HepG2 (cell line): Measurements from ENCODE around the gene ZSCAN21. TPM values are rescaled to one million over a fixed set of nuclear protein-coding genes. Genes with fewer than 3 reads are reported as not detected.

Experiments
- GZF1 ChIP-seq: sonication (generic); formaldehyde crosslinking; IDR thresholded peaks from 2 replicates; pipeline ENCODE4 v1.5.1; 2020; ENCODE audit warnings: mild to moderate bottlenecking, missing genetic modification reagents
- JUN ChIP-seq: sonication (generic); formaldehyde crosslinking; IDR thresholded peaks from 2 replicates; pipeline ENCODE4 v1.4.0; 2020; ENCODE audit warnings: mild to moderate bottlenecking, missing genetic modification reagents
- KDM6A ChIP-seq: IDR thresholded peaks from 2 replicates; pipeline ENCODE4 v1.6.1; 2016; ENCODE audit warnings: low read depth
- KLF15 ChIP-seq: sonication (generic); formaldehyde crosslinking; IDR thresholded peaks from 2 replicates; pipeline ENCODE4 v1.8.1; 2023; ENCODE audit warnings: borderline replicate concordance, mild to moderate bottlenecking, inconsistent platforms, missing genetic modification reagents, mixed read lengths
- SETDB1 ChIP-seq: sonication (generic); formaldehyde crosslinking; IDR thresholded peaks from 2 replicates; pipeline ENCODE4 v1.5.1; 2020; ENCODE audit warnings: missing genetic modification reagents, mild to moderate bottlenecking, borderline replicate concordance
- TARDBP ChIP-seq: sonication (generic); formaldehyde crosslinking; IDR thresholded peaks from 2 replicates; pipeline ENCODE4 v1.8.0; 2022; ENCODE audit warnings: mild to moderate bottlenecking, missing genetic modification reagents
- ZBTB1 ChIP-seq: sonication (generic); formaldehyde crosslinking; IDR thresholded peaks from 2 replicates; pipeline ENCODE4 v1.4.0; 2020; ENCODE audit warnings: missing genetic modification reagents, borderline replicate concordance
- ZFY ChIP-seq: sonication (generic); formaldehyde crosslinking; IDR thresholded peaks from 2 replicates; pipeline ENCODE4 v1.4.0; 2020; ENCODE audit warnings: missing genetic modification reagents
- ZNF550 ChIP-seq: sonication (generic); formaldehyde crosslinking; IDR thresholded peaks from 2 replicates; pipeline ENCODE4 v1.4.0; 2020; ENCODE audit warnings: mild to moderate bottlenecking, missing genetic modification reagents, borderline replicate concordance
- polyA plus RNA-seq, 8 experiments: library from polyadenylated mRNA; depleted of rRNA in 3 of 8; stranded (reverse) in 7 of 8; unstranded in 1 of 8; fragments of >200 nt; fragmentation: Illumina TruSeq in 4 of 8; extraction: Trizol in 4 of 8; gene quantifications; 2 replicates each; pipeline versions ENCODE4 v1.2.1 to v1.2.3, GENCODE V29; 2011 to 2016; ENCODE audit warnings: low read depth in 4 of 8, missing spikeins in 1 of 8, mixed read lengths in 1 of 8; ENCODE audit not compliant: insufficient read depth in 1 of 8
- total RNA-seq, 5 experiments: library from RNA; depleted of rRNA; stranded (reverse); fragments of >200 nt; fragmentation: Illumina TruSeq; extraction: Trizol; gene quantifications; 2 replicates each; pipeline ENCODE4 v1.2.3, GENCODE V29; 2016; ENCODE audit warnings: low read depth in 1 of 5
- TF ChIP-seq, protein P1 (sequence below): sonication (generic); formaldehyde crosslinking; IDR thresholded peaks from 2 replicates; pipeline ENCODE4 v1.5.1; 2020; ENCODE audit warnings: mild to moderate bottlenecking, missing genetic modification reagents, borderline replicate concordance
- TF ChIP-seq, protein P2 (sequence below): fragments of 450-650 bp; IDR thresholded peaks from 2 replicates; pipeline ENCODE4 v1.6.1; 2017
- TF ChIP-seq, protein P3 (sequence below): sonication (generic); formaldehyde crosslinking; IDR thresholded peaks from 2 replicates; pipeline ENCODE4 v1.4.0; 2020; ENCODE audit warnings: mild to moderate bottlenecking, missing genetic modification reagents, borderline replicate concordance
- TF ChIP-seq, protein P4 (sequence below): sonication (generic); formaldehyde crosslinking; IDR thresholded peaks from 2 replicates; pipeline ENCODE4 v1.8.1; 2023; ENCODE audit warnings: mild to moderate bottlenecking, missing genetic modification reagents
- TF ChIP-seq, protein P5 (sequence below): IDR thresholded peaks from 2 replicates; pipeline ENCODE4 v1.6.1; 2016; ENCODE audit warnings: missing compliant biosample characterization, missing genetic modification reagents, borderline replicate concordance

ZSCAN21 gene
- total and polyA plus RNA-seq, 2 of the 13 experiments (the other 11 are each of a cell fraction or from before 2014, with no cell fraction given): 7.0 to 10.0 TPM

DNA sequence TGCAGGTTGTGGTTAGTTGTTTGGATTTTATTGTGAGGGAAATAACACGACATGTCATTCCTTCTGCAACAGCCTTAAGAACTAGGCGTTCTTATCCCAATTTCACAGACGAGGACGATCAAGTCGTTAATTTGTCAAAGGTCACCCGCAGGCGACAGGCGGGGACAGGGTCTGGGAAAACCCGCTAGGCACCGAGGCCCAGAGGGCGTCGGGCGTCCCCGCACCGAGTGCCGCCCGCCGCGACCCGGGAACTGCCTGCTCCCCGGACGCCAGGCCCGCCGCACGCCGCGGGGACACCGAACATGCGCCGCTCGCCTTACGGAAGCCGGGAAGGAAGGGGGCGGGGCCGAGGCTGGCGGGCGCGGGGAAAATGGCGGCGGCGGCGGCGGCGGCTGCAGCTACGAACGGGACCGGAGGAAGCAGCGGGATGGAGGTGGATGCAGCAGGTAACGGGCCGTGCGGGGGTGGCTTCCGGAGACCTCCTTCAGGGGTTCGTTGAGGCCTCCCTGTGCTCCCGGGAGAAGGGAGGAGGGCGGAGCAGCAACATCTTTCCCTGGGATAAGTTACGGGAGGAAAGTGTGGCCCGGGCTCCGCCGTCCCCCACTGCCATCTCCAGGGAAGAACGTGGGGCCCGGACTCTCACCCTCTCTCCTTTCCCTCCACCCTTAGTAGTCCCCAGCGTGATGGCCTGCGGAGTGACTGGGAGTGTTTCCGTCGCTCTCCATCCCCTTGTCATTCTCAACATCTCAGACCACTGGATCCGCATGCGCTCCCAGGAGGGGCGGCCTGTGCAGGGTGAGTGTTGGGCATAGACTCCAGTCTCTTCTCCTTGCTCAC is 39.3 kb downstream of the ZSCAN21 start, which contains the start of gene COPS6 (continued):
- TF ChIP-seq, protein P1, sequence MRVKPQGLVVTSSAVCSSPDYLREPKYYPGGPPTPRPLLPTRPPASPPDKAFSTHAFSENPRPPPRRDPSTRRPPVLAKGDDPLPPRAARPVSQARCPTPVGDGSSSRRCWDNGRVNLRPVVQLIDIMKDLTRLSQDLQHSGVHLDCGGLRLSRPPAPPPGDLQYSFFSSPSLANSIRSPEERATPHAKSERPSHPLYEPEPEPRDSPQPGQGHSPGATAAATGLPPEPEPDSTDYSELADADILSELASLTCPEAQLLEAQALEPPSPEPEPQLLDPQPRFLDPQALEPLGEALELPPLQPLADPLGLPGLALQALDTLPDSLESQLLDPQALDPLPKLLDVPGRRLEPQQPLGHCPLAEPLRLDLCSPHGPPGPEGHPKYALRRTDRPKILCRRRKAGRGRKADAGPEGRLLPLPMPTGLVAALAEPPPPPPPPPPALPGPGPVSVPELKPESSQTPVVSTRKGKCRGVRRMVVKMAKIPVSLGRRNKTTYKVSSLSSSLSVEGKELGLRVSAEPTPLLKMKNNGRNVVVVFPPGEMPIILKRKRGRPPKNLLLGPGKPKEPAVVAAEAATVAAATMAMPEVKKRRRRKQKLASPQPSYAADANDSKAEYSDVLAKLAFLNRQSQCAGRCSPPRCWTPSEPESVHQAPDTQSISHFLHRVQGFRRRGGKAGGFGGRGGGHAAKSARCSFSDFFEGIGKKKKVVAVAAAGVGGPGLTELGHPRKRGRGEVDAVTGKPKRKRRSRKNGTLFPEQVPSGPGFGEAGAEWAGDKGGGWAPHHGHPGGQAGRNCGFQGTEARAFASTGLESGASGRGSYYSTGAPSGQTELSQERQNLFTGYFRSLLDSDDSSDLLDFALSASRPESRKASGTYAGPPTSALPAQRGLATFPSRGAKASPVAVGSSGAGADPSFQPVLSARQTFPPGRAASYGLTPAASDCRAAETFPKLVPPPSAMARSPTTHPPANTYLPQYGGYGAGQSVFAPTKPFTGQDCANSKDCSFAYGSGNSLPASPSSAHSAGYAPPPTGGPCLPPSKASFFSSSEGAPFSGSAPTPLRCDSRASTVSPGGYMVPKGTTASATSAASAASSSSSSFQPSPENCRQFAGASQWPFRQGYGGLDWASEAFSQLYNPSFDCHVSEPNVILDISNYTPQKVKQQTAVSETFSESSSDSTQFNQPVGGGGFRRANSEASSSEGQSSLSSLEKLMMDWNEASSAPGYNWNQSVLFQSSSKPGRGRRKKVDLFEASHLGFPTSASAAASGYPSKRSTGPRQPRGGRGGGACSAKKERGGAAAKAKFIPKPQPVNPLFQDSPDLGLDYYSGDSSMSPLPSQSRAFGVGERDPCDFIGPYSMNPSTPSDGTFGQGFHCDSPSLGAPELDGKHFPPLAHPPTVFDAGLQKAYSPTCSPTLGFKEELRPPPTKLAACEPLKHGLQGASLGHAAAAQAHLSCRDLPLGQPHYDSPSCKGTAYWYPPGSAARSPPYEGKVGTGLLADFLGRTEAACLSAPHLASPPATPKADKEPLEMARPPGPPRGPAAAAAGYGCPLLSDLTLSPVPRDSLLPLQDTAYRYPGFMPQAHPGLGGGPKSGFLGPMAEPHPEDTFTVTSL (CRISPR knock-in tag): no peak
- TF ChIP-seq KLF15 (CRISPR knock-in tag) (peak; percentile 82; the same call in 1 of the 2 replicates), GZF1 (CRISPR knock-in tag) (peak; percentile 90; the same call in 1 of the 2 replicates), ZBTB1 (CRISPR knock-in tag) (peak; percentile 80; the same call in 1 of the 2 replicates), JUN (peak; percentile 87), ZFY (peak; percentile 98), TARDBP (CRISPR knock-in tag) (peak; percentile 66; the same call in 1 of the 2 replicates), ZNF550 (CRISPR knock-in tag) (0 out of 2 replicates have a peak, but pooled peaks have one; percentile 27), SETDB1 (CRISPR knock-in tag) (no peak), KDM6A (CRISPR knock-in tag) (no peak)
- TF ChIP-seq, protein P2, sequence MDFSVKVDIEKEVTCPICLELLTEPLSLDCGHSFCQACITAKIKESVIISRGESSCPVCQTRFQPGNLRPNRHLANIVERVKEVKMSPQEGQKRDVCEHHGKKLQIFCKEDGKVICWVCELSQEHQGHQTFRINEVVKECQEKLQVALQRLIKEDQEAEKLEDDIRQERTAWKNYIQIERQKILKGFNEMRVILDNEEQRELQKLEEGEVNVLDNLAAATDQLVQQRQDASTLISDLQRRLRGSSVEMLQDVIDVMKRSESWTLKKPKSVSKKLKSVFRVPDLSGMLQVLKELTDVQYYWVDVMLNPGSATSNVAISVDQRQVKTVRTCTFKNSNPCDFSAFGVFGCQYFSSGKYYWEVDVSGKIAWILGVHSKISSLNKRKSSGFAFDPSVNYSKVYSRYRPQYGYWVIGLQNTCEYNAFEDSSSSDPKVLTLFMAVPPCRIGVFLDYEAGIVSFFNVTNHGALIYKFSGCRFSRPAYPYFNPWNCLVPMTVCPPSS: no peak
- TF ChIP-seq, protein P3, sequence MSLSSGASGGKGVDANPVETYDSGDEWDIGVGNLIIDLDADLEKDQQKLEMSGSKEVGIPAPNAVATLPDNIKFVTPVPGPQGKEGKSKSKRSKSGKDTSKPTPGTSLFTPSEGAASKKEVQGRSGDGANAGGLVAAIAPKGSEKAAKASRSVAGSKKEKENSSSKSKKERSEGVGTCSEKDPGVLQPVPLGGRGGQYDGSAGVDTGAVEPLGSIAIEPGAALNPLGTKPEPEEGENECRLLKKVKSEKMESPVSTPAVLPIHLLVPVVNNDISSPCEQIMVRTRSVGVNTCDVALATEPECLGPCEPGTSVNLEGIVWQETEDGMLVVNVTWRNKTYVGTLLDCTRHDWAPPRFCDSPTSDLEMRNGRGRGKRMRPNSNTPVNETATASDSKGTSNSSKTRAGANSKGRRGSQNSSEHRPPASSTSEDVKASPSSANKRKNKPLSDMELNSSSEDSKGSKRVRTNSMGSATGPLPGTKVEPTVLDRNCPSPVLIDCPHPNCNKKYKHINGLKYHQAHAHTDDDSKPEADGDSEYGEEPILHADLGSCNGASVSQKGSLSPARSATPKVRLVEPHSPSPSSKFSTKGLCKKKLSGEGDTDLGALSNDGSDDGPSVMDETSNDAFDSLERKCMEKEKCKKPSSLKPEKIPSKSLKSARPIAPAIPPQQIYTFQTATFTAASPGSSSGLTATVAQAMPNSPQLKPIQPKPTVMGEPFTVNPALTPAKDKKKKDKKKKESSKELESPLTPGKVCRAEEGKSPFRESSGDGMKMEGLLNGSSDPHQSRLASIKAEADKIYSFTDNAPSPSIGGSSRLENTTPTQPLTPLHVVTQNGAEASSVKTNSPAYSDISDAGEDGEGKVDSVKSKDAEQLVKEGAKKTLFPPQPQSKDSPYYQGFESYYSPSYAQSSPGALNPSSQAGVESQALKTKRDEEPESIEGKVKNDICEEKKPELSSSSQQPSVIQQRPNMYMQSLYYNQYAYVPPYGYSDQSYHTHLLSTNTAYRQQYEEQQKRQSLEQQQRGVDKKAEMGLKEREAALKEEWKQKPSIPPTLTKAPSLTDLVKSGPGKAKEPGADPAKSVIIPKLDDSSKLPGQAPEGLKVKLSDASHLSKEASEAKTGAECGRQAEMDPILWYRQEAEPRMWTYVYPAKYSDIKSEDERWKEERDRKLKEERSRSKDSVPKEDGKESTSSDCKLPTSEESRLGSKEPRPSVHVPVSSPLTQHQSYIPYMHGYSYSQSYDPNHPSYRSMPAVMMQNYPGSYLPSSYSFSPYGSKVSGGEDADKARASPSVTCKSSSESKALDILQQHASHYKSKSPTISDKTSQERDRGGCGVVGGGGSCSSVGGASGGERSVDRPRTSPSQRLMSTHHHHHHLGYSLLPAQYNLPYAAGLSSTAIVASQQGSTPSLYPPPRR: peak; percentile 62; the same call in 1 of the 2 replicates
- TF ChIP-seq, protein P4, sequence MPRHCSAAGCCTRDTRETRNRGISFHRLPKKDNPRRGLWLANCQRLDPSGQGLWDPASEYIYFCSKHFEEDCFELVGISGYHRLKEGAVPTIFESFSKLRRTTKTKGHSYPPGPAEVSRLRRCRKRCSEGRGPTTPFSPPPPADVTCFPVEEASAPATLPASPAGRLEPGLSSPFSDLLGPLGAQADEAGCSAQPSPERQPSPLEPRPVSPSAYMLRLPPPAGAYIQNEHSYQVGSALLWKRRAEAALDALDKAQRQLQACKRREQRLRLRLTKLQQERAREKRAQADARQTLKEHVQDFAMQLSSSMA (CRISPR knock-in tag): peak; percentile 88; the same call in 1 of the 2 replicates
- TF ChIP-seq, protein P5, sequence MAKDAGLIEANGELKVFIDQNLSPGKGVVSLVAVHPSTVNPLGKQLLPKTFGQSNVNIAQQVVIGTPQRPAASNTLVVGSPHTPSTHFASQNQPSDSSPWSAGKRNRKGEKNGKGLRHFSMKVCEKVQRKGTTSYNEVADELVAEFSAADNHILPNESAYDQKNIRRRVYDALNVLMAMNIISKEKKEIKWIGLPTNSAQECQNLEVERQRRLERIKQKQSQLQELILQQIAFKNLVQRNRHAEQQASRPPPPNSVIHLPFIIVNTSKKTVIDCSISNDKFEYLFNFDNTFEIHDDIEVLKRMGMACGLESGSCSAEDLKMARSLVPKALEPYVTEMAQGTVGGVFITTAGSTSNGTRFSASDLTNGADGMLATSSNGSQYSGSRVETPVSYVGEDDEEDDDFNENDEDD: peak; percentile 93
